Measurements from ENCODE around the gene SLC2A9. TPM values are rescaled to one million over a fixed set of nuclear protein-coding genes. Genes with fewer than 3 reads are reported as not detected.

Gene SLC2A9
- total and polyA plus RNA-seq, 2 of the 4 experiments (the other 2 are of a cell fraction), result 0.72 to 2.1 TPM

GRCh38 chr4:10020106-10020505 lies 1.2 kb downstream of the SLC2A9 start:
- intact Hi-C loops (cut with micrococcal nuclease) (no loop called here), in situ Hi-C loops (cut with MboI; ENCODE audit: low sequenced_read_pairs) (no loop called here), dilution Hi-C loops (cut with HindIII; ENCODE audit: low sequenced_read_pairs, unreplicated experiment) (no loop called here)
- TF ChIP-seq NFE2L2 (IDR thresholded peaks at IDR 0.05; ENCODE audit: low read depth, low read length) (no peak), CEBPB (IDR thresholded peaks at IDR 0.05; ENCODE audit: low read depth, low read length) (no peak), MXI1 (IDR thresholded peaks at IDR 0.05; ENCODE audit: borderline replicate concordance, low read depth, low read length) (no peak), POLR2A (IDR thresholded peaks at IDR 0.05; ENCODE audit: low read depth, low read length) (no peak), RFX5 (IDR thresholded peaks at IDR 0.05; ENCODE audit: low read depth, low read length) (no peak), BHLHE40 (IDR thresholded peaks at IDR 0.05; ENCODE audit: low read depth, low read length) (no peak), MAFK (IDR thresholded peaks at IDR 0.05; ENCODE audit: low read depth, low read length) (no peak), FOS (IDR thresholded peaks at IDR 0.05; ENCODE audit: low read depth, low read length) (no peak), SMC3 (IDR thresholded peaks at IDR 0.05; ENCODE audit: low read depth, low read length) (no peak), RAD21 (IDR thresholded peaks at IDR 0.05; ENCODE audit: low read length) (no peak), RCOR1 (IDR thresholded peaks at IDR 0.05; ENCODE audit: insufficient replicate concordance, low read length) (no peak)
- TF ChIP-seq, protein P1, sequence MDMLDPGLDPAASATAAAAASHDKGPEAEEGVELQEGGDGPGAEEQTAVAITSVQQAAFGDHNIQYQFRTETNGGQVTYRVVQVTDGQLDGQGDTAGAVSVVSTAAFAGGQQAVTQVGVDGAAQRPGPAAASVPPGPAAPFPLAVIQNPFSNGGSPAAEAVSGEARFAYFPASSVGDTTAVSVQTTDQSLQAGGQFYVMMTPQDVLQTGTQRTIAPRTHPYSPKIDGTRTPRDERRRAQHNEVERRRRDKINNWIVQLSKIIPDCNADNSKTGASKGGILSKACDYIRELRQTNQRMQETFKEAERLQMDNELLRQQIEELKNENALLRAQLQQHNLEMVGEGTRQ (IDR thresholded peaks at IDR 0.05; ENCODE audit: low read depth, low read length), result no peak
- TF ChIP-seq, protein P2, sequence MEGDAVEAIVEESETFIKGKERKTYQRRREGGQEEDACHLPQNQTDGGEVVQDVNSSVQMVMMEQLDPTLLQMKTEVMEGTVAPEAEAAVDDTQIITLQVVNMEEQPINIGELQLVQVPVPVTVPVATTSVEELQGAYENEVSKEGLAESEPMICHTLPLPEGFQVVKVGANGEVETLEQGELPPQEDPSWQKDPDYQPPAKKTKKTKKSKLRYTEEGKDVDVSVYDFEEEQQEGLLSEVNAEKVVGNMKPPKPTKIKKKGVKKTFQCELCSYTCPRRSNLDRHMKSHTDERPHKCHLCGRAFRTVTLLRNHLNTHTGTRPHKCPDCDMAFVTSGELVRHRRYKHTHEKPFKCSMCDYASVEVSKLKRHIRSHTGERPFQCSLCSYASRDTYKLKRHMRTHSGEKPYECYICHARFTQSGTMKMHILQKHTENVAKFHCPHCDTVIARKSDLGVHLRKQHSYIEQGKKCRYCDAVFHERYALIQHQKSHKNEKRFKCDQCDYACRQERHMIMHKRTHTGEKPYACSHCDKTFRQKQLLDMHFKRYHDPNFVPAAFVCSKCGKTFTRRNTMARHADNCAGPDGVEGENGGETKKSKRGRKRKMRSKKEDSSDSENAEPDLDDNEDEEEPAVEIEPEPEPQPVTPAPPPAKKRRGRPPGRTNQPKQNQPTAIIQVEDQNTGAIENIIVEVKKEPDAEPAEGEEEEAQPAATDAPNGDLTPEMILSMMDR (conservative IDR thresholded peaks at IDR 0.05; ENCODE audit: low read depth, low read length), result no peak
- no peak for DNase-seq
- H2AK5ac ChIP-seq (ENCODE audit: low read depth, low read length), result 0 out of 2 replicates have a peak overlapping the region, but pooled peaks have one; percentile 86
- H3K56ac ChIP-seq (ENCODE audit: extremely low read depth, insufficient read depth, low read length), result no peak overlapping the region
- no peak overlapping the region for H3K4me3 ChIP-seq (ENCODE audit: insufficient read depth, low read depth, low read length)
- H3K14ac ChIP-seq (replicated peaks; ENCODE audit: low read depth, low read length), result no peak overlapping the region
- no peak overlapping the region for H3K23ac ChIP-seq (ENCODE audit: low read depth, low read length)
- no peak overlapping the region for H3K27ac ChIP-seq (ENCODE audit: insufficient read depth, low read length)
- no peak overlapping the region for H2AK9ac ChIP-seq (replicated peaks; ENCODE audit: low read depth, low read length, poor library complexity)
- H3K18ac ChIP-seq (ENCODE audit: low read depth, low read length), result no peak overlapping the region
- H2BK15ac ChIP-seq (ENCODE audit: low read depth, low read length), result no peak overlapping the region
- peak overlapping the region in 1 of 2 experiments; percentile 94; a peak in 1 of 4 replicates for H4K8ac ChIP-seq (ENCODE audit: low read depth in 2 of 2, low read length in 2 of 2)
- BruUV-seq (replicated peaks), result no TSS peak
- H3K27me3 ChIP-seq (ENCODE audit: control insufficient read depth, insufficient read depth, low read length), result no peaks in the 10 kb centered on the region
- no peaks in the 10 kb centered on the region for H3K9me3 ChIP-seq (ENCODE audit: control insufficient read depth, insufficient read depth, low read length)
- H2BK5ac ChIP-seq (ENCODE audit: low read depth, low read length, poor library complexity, severe bottlenecking), result no peak overlapping the region
- no peak overlapping the region for H4K91ac ChIP-seq (ENCODE audit: insufficient read depth, low read depth, low read length)
- CTCF ChIA-PET, result interaction anchor here (1.8 kb wide), 1 partner anchor 12 kb away, joined by 6 read pairs; no protein-coding TSS in a partner anchor
- no peak overlapping the region for H2BK20ac ChIP-seq (ENCODE audit: low read depth, low read length)
- peaks cover 11% of the 10 kb centered on the region for H3K9me1 ChIP-seq (ENCODE audit: insufficient read depth, low read length)
- H3K4me2 ChIP-seq (ENCODE audit: low read depth, low read length), result no peak overlapping the region
- H4K5ac ChIP-seq (ENCODE audit: low read depth, low read length), result no peak overlapping the region; the same call in 1 of the 2 replicates
- H3K79me1 ChIP-seq (ENCODE audit: low read depth in 1 of 2, low read length in 2 of 2), result no peaks in the 10 kb centered on the region
- H3K4me1 ChIP-seq (ENCODE audit: control insufficient read depth, insufficient read depth, low read length), result peaks cover 7% of the 10 kb centered on the region; the same call in 1 of the 2 replicates
- no peak overlapping the region for H2BK120ac ChIP-seq (ENCODE audit: low read depth, low read length)
- H3K36me3 ChIP-seq (ENCODE audit: control insufficient read depth, insufficient read depth, low read length), result no peaks in the 10 kb centered on the region
- WGBS, 2 experiments (ENCODE audit: extremely low coverage in 2 of 2, insufficient read length in 1 of 2), result 97% methylated on average over 4 of the region's 6 CpGs; no CpG with 5 or more reads in 1 of the 2 experiments
- H2AFZ ChIP-seq (replicated peaks; ENCODE audit: low read length, poor library complexity), result no peak overlapping the region
- H3K9ac ChIP-seq (ENCODE audit: low read depth, low read length), result no peak overlapping the region
- POLR2A ChIA-PET (ENCODE audit: unreplicated experiment), result no interaction called here
- H3K4ac ChIP-seq (ENCODE audit: low read depth, low read length), result no peak overlapping the region; the same call in 1 of the 2 replicates
- H4K20me1 ChIP-seq (ENCODE audit: insufficient read depth, low read length), result no peaks in the 10 kb centered on the region
- no peak for ATAC-seq (ENCODE audit: low read depth)
